ENCODE measurements around the gene IGFBP5. TPM values are rescaled to one million over a fixed set of nuclear protein-coding genes. Genes with fewer than 3 reads are reported as not detected.

IGFBP5 gene
- total RNA-seq, 3 donors from 2014 or later = 36.4 to 628 (median 95.9) TPM

DNA sequence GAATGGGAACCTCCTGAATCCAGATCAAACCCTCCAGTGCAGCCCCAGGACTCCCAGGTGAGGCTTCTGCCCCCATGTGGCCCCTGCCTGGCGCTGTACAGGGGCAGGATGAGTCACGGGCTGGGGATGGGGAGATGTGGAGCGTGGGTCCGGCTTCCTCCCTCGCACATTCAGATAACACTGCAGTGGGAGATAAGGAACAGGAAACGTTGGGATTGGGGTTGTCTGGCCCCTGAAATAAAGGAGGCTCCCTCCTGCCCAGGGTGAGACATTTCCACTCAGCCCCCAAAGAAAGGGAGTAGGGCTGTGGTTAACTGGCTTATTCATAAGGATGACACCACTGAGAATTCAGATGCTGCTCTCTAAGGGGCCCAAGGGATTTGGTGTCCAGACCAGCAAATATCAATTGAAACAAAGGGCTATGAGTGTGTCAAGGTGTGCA, 30.7 kb downstream of the IGFBP5 start:
- DNase-seq (no peak), ATAC-seq (no peak)
- H3K36me3 ChIP-seq (ENCODE audit: low read depth) = no peaks in the 10 kb centered on the region
- intact Hi-C loops (cut with DNase I, micrococcal nuclease) = no loop called here
- peaks cover 6% of the 10 kb centered on the region for H3K4me1 ChIP-seq (ENCODE audit: low read depth)
- TF ChIP-seq, protein P1, sequence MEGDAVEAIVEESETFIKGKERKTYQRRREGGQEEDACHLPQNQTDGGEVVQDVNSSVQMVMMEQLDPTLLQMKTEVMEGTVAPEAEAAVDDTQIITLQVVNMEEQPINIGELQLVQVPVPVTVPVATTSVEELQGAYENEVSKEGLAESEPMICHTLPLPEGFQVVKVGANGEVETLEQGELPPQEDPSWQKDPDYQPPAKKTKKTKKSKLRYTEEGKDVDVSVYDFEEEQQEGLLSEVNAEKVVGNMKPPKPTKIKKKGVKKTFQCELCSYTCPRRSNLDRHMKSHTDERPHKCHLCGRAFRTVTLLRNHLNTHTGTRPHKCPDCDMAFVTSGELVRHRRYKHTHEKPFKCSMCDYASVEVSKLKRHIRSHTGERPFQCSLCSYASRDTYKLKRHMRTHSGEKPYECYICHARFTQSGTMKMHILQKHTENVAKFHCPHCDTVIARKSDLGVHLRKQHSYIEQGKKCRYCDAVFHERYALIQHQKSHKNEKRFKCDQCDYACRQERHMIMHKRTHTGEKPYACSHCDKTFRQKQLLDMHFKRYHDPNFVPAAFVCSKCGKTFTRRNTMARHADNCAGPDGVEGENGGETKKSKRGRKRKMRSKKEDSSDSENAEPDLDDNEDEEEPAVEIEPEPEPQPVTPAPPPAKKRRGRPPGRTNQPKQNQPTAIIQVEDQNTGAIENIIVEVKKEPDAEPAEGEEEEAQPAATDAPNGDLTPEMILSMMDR (IDR thresholded peaks at IDR 0.05) = no peak
- H3K4me3 ChIP-seq = no peak overlapping the region
- H3K9me3 ChIP-seq = no peaks in the 10 kb centered on the region

DNA sequence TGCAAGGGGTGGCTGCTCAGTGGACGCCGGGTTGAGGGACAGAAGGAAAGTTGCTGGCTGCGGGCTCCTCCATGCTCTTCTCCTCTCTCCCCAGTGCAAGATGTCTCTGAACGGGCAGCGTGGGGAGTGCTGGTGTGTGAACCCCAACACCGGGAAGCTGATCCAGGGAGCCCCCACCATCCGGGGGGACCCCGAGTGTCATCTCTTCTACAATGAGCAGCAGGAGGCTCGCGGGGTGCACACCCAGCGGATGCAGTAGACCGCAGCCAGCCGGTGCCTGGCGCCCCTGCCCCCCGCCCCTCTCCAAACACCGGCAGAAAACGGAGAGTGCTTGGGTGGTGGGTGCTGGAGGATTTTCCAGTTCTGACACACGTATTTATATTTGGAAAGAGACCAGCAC, 31.5 kb downstream of the IGFBP5 start:
- DNase-seq (no peak), ATAC-seq (no peak)
- Histone ChIP-seq H3K9me3 (no peaks in the 10 kb centered on the region), H3K4me1 (ENCODE audit: low read depth) (peaks cover 6% of the 10 kb centered on the region), H3K4me3 (no peak overlapping the region), H3K36me3 (ENCODE audit: low read depth) (no peaks in the 10 kb centered on the region)
- intact Hi-C loops (cut with DNase I, micrococcal nuclease) = no loop called here
- TF ChIP-seq, protein P1 (IDR thresholded peaks at IDR 0.05) = no peak

DNA sequence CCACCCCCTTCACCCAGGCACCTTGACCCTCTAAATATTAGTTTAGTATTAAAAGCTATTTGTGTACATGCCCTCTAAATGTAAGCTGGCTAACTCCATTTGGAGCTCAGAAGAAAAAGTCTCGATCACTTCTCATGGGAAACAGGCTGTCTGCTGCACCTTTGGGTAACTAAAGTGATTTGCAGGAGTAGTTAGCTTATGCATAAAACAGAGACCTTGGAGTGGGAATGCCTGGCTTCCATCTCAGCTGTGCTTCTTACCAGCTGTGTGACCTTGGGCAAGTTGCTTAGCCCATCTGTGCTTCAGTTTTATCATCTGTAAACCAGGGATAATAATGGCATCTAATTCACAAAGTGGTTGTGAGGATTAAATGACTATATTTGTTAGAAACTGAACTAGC, 32.2 kb downstream of the IGFBP5 start:
- intact Hi-C loops (cut with DNase I, micrococcal nuclease) = no loop called here
- Histone ChIP-seq H3K4me3 (no peak overlapping the region), H3K9me3 (no peaks in the 10 kb centered on the region), H3K4me1 (ENCODE audit: low read depth) (peaks cover 6% of the 10 kb centered on the region), H3K36me3 (ENCODE audit: low read depth) (no peaks in the 10 kb centered on the region)
- DNase-seq (no peak), ATAC-seq (no peak)
- TF ChIP-seq, protein P1 (IDR thresholded peaks at IDR 0.05) = no peak

DNA sequence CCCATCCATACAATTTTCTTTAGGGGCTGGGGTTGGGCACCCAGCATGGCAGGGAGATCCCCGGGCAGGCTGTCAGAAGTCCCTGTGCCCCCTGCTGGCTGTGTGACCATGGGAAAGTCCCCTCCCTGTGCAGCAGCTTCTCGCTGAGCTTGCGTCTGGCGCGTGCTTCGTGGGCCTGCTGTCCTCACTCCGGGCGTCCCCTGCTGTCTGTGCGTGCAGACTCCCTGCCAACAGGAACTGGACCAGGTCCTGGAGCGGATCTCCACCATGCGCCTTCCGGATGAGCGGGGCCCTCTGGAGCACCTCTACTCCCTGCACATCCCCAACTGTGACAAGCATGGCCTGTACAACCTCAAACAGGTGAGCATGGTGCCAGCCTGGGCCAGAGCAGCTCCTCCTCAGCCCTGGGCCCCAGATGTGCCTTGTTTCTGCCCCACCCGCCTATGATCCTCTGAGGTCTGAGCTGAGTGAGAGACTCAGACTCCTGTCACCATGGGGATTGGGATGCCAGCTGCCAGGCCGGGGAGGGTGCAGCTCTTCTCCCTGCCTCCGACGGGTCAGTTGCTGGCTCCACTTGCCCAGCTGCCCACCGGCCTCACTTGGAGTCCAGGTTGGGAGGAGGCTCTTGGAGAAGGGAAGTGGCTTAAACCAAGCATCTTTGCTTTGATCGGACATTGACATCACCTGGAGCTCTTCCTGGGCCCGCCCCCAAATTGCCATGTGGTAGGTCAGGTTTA, 33.5 kb downstream of the IGFBP5 start:
- intact Hi-C loops (cut with DNase I, micrococcal nuclease) = no loop called here
- ATAC-seq = no peak

DNA sequence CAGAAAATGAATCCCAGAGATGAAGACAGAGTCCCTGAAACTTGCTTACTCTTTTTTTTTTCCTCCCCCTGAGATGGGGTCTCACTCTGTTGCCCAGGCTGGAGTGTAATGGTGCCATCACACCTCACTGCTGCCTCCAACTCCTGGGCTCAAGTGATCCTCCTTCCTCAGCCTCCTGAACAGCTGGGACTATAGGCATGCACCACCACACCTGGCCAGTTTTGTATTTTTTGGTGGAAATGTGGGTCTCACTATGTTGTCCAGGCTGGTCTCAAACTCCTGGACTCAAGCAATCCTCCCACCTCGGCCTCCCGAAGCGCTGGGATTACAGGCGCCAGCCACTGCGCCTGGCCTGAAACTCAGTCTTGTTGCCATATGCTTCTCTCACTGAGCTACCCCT, 34.3 kb downstream of the IGFBP5 start:
- no peak for ATAC-seq
- DNase-seq = no peak
- Histone ChIP-seq H3K4me1 (ENCODE audit: low read depth) (peaks cover 6% of the 10 kb centered on the region), H3K4me3 (no peak overlapping the region), H3K9me3 (no peaks in the 10 kb centered on the region), H3K36me3 (ENCODE audit: low read depth) (no peaks in the 10 kb centered on the region)
- TF ChIP-seq, protein P1 (IDR thresholded peaks at IDR 0.05) = no peak
- intact Hi-C loops (cut with DNase I, micrococcal nuclease) = no loop called here

More for the DNA sequence above, 33.5 kb downstream of the IGFBP5 start:
- TF ChIP-seq, protein P1 (IDR thresholded peaks at IDR 0.05) = no peak
- Histone ChIP-seq H3K4me3 (no peak overlapping the region), H3K36me3 (ENCODE audit: low read depth) (no peaks in the 10 kb centered on the region), H3K9me3 (no peaks in the 10 kb centered on the region), H3K4me1 (ENCODE audit: low read depth) (peaks cover 6% of the 10 kb centered on the region)
- DNase-seq = no peak
